CD14-positive monocyte (primary cell): ENCODE measurements around the gene CAMTA1. TPM values are rescaled to one million over a fixed set of nuclear protein-coding genes. Genes with fewer than 3 reads are reported as not detected.

Source experiments
- DNase-seq, 3 donors: peaks; one replicate each; pipeline ENCODE4 v3.0.0-alpha.2; 2011 to 2022
- H2AFZ ChIP-seq: 2 replicates; pipeline ENCODE4 v1.6.0; 2012; ENCODE audit warnings: mild to moderate bottlenecking, low read depth, low read length, inconsistent platforms; ENCODE audit not compliant: insufficient read depth, poor library complexity, severe bottlenecking
- H3K27ac ChIP-seq, 2 donors: 1 replicate in 1 of 2; 2 replicates in 1 of 2; pipeline ENCODE4 v1.5.1; 2012 to 2013; ENCODE audit warnings: low read length in 2 of 2, control low read depth in 1 of 2, inconsistent platforms in 1 of 2, low read depth in 1 of 2, mild to moderate bottlenecking in 1 of 2
- H3K27me3 ChIP-seq, 2 donors: one replicate each; pipeline versions ENCODE4 v1.6.0 to v1.6.1; 2011 to 2013; ENCODE audit warnings: low read length in 2 of 2; ENCODE audit not compliant: control insufficient read depth in 2 of 2, insufficient read depth in 2 of 2
- H3K36me3 ChIP-seq, 2 donors: replicated peaks in 1 of 2; 1 replicate in 1 of 2; 2 replicates in 1 of 2; pipeline versions ENCODE4 v1.5.1 to v1.6.1; 2012 to 2013; ENCODE audit warnings: low read length in 2 of 2, control low read depth in 1 of 2, inconsistent platforms in 1 of 2, mild to moderate bottlenecking in 1 of 2; ENCODE audit not compliant: insufficient read depth in 2 of 2, control insufficient read depth in 1 of 2
- H3K4me1 ChIP-seq, 2 donors: 1 replicate in 1 of 2; 2 replicates in 1 of 2; pipeline versions ENCODE4 v1.5.1 to v1.6.1; 2012 to 2013; ENCODE audit warnings: low read length in 2 of 2, control low read depth in 1 of 2, inconsistent platforms in 1 of 2, mild to moderate bottlenecking in 1 of 2, moderate library complexity in 1 of 2; ENCODE audit not compliant: insufficient read depth in 2 of 2, control insufficient read depth in 1 of 2
- H3K4me2 ChIP-seq: replicated peaks from 2 replicates; pipeline ENCODE3; 2012; ENCODE audit warnings: low read length, moderate library complexity, mild to moderate bottlenecking; ENCODE audit not compliant: poor library complexity, severe bottlenecking; ENCODE audit errors: extremely low read depth
- H3K4me3 ChIP-seq, 3 experiments: fragments of 200-600 bp in 1 of 3; sonication (generic) in 1 of 3; replicated peaks in 1 of 3; 1 replicate in 2 of 3; 2 replicates in 1 of 3; pipeline ENCODE4 v1.5.1; 2011 to 2013; ENCODE audit warnings: low read length in 3 of 3, mild to moderate bottlenecking in 3 of 3, control low read depth in 2 of 3, low read depth in 2 of 3, inconsistent platforms in 1 of 3, moderate library complexity in 1 of 3
- H3K79me2 ChIP-seq: 2 replicates; pipeline ENCODE4 v1.6.0; 2012; ENCODE audit warnings: mild to moderate bottlenecking, control low read depth, inconsistent platforms, low read length, moderate library complexity; ENCODE audit not compliant: insufficient read depth
- H3K9ac ChIP-seq: 2 replicates; pipeline ENCODE4 v1.6.0; 2017; ENCODE audit warnings: low read length, mild to moderate bottlenecking; ENCODE audit not compliant: insufficient read depth, poor library complexity, severe bottlenecking
- H3K9me3 ChIP-seq, 2 donors: replicated peaks in 1 of 2; 1 replicate in 1 of 2; 2 replicates in 1 of 2; pipeline versions ENCODE4 v1.5.1 to v1.6.1; 2012 to 2013; ENCODE audit warnings: low read length in 2 of 2, control low read depth in 1 of 2; ENCODE audit not compliant: control insufficient read depth in 1 of 2, insufficient read depth in 1 of 2
- H4K20me1 ChIP-seq: 2 replicates; pipeline ENCODE4 v1.6.0; 2012; ENCODE audit warnings: mild to moderate bottlenecking, low read length, control low read depth, moderate library complexity; ENCODE audit not compliant: insufficient read depth
- H3K27ac Mint-ChIP-seq, 7 donors: one replicate each; pipeline ENCODE4 v1.8.0; 2020; ENCODE audit warnings: mild to moderate bottlenecking in 7 of 7, mixed read lengths in 7 of 7, moderate library complexity in 6 of 7, inconsistent platforms in 2 of 7
- H3K27me3 Mint-ChIP-seq, 3 donors: one replicate each; pipeline ENCODE4 v1.8.0; 2021 to 2022; ENCODE audit warnings: low read depth in 3 of 3, mild to moderate bottlenecking in 3 of 3, mixed read lengths in 3 of 3, moderate library complexity in 3 of 3, inconsistent platforms in 1 of 3
- H3K36me3 Mint-ChIP-seq, 2 donors: one replicate each; pipeline ENCODE4 v1.8.0; 2020; ENCODE audit warnings: mixed read lengths in 2 of 2, inconsistent platforms in 1 of 2, mild to moderate bottlenecking in 1 of 2
- H3K4me1 Mint-ChIP-seq: one replicate; pipeline ENCODE4 v1.8.0; 2020; ENCODE audit warnings: mild to moderate bottlenecking, mixed read lengths
- H3K4me3 Mint-ChIP-seq, 2 donors: one replicate each; pipeline ENCODE4 v1.8.0; 2020; ENCODE audit warnings: mild to moderate bottlenecking in 2 of 2, mixed read lengths in 2 of 2, moderate library complexity in 1 of 2
- H3K9me3 Mint-ChIP-seq, 7 donors: one replicate each; pipeline ENCODE4 v1.8.0; 2020 to 2022; ENCODE audit warnings: mixed read lengths in 7 of 7, mild to moderate bottlenecking in 6 of 7, moderate library complexity in 6 of 7, inconsistent platforms in 2 of 7
- WGBS: methylation state at CpG from one replicate; pipeline ENCODE4 v1.1.5; 2013; ENCODE audit warnings: missing lambda C conversion rate; ENCODE audit not compliant: insufficient coverage; 5-methylcytosine and 5-hydroxymethylcytosine counted together
- intact Hi-C, 2 donors: fragments of 100-400 bp; cut with micrococcal nuclease; formaldehyde crosslinking; loops; one replicate each; pipeline versions ENCODE4 v1.15.0 to v1.15.1; 2023
- polyA plus RNA-seq, 3 donors: library from polyadenylated mRNA; depleted of rRNA in 1 of 3; unstranded in 2 of 3; stranded (reverse) in 1 of 3; fragments of 300-500 nt in 2 of 3; fragments of >200 nt in 1 of 3; fragmentation: Illumina TruSeq in 2 of 3; gene quantifications; 1 replicate in 2 of 3; 2 replicates in 1 of 3; pipeline ENCODE4 v1.2.3, GENCODE V29; 2012 to 2021
- TF ChIP-seq, protein P1 (sequence below): fragments of 200-600 bp; IDR thresholded peaks from one replicate; pipeline ENCODE4 v1.8.0; 2022; ENCODE audit warnings: antibody characterized with exemption, mild to moderate bottlenecking

The CAMTA1 gene
- polyA plus RNA-seq, 3 donors, result 52.0 to 89.6 (median 78.3) TPM

DNA sequence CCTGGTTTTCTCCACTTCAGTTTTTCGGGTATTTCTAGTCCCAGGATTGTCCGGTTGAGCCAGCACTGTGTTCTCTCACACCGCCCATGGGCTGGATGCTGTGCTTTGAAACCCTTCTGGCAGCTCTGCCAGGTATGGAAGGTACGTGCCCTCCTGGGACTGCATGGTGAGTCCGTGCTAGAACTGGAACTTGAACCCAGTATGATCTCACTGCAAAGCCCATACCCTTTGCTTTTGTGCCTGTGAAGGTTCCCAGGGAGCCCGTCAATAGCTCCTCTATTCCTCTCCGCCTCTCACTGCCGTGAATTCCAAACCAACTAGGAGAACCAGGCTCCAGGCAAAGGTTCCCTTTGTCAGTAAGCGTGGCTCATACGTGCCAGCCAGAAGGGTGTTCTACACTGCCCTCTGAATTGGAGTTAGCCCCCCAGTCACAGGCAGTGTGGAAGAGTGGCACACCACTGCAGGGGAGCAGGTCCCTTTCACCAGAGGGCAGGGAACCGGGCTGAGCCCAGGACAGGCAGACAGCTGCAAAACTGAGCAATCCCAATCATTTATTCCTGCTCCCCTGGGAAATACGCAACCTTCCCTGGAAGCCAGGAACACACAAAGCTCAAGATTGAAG lies 310.2 kb downstream of the CAMTA1 start:
- H3K27ac ChIP-seq, result no peak overlapping the region
- H3K4me2 ChIP-seq, result no peak overlapping the region
- WGBS, result 93% methylated on average over 10 of the region's 12 CpGs
- H3K4me1 ChIP-seq, result no peaks in the 10 kb centered on the region
- H3K4me3 Mint-ChIP-seq, result no peak overlapping the region
- no peaks in the 10 kb centered on the region for H3K4me1 Mint-ChIP-seq
- no peak overlapping the region for H3K27ac Mint-ChIP-seq
- no peak overlapping the region for H3K4me3 ChIP-seq
- H3K27me3 ChIP-seq, result no peaks in the 10 kb centered on the region
- H3K79me2 ChIP-seq, result no peaks in the 10 kb centered on the region
- H3K36me3 ChIP-seq, result no peaks in the 10 kb centered on the region
- intact Hi-C loops, result no loop called here
- peaks cover 3 to 14% (median 5%) of the 10 kb centered on the region in 3 donors for H3K27me3 Mint-ChIP-seq
- no peaks in the 10 kb centered on the region for H3K36me3 Mint-ChIP-seq
- H3K9ac ChIP-seq, result no peak overlapping the region
- DNase-seq, result no peak
- no peaks in the 10 kb centered on the region for H4K20me1 ChIP-seq
- no peaks in the 10 kb centered on the region for H3K9me3 ChIP-seq
- TF ChIP-seq, protein P1, sequence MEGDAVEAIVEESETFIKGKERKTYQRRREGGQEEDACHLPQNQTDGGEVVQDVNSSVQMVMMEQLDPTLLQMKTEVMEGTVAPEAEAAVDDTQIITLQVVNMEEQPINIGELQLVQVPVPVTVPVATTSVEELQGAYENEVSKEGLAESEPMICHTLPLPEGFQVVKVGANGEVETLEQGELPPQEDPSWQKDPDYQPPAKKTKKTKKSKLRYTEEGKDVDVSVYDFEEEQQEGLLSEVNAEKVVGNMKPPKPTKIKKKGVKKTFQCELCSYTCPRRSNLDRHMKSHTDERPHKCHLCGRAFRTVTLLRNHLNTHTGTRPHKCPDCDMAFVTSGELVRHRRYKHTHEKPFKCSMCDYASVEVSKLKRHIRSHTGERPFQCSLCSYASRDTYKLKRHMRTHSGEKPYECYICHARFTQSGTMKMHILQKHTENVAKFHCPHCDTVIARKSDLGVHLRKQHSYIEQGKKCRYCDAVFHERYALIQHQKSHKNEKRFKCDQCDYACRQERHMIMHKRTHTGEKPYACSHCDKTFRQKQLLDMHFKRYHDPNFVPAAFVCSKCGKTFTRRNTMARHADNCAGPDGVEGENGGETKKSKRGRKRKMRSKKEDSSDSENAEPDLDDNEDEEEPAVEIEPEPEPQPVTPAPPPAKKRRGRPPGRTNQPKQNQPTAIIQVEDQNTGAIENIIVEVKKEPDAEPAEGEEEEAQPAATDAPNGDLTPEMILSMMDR, result no peak
- no peaks in the 10 kb centered on the region for H3K9me3 Mint-ChIP-seq
- no peak overlapping the region for H2AFZ ChIP-seq

DNA sequence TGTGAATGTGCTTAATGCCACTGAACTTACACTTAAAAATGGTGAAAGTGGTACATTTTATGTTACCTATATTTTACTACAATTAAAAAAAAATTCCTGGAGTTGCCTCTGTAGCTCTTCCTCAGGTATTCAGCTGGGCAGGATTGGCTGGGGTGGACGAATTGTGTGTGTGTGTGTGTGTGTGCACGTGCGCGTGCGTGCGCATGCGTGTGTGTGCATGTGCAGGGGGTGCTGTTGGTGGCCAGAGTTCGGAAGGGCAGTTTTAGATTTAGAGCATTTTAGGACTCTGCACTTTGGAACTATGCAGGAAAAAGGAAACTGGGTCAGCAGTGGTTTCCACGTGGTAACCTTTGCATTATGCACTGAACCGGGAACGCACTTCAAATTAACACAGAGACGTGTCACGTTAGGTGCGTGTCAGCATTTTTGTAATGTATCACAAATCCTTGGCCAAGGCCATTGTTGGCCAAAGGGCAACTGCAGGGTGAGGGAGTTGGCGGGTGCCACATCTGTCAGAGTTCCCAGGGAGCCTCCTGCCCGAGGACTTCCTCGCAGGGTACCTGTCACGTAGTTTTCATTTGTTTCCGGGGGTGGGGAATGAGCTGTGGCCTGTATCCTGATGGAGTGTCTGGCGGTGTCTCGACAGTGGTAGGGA lies 312.8 kb downstream of the CAMTA1 start:
- DNase-seq, result no peak
- H3K27ac Mint-ChIP-seq, result no peak overlapping the region
- WGBS, result 86% methylated on average over 15 of the region's 21 CpGs
- no peaks in the 10 kb centered on the region for H3K4me1 ChIP-seq
- no peaks in the 10 kb centered on the region for H3K9me3 ChIP-seq
- H3K27me3 ChIP-seq, result no peaks in the 10 kb centered on the region
- H3K36me3 Mint-ChIP-seq, result no peaks in the 10 kb centered on the region
- H3K27me3 Mint-ChIP-seq, result peaks cover 3 to 16% (median 4%) of the 10 kb centered on the region in 3 donors
- H2AFZ ChIP-seq, result no peak overlapping the region
- no peak overlapping the region for H3K9ac ChIP-seq
- no peaks in the 10 kb centered on the region for H3K4me1 Mint-ChIP-seq
- H4K20me1 ChIP-seq, result no peaks in the 10 kb centered on the region
- TF ChIP-seq, protein P1, result no peak
- H3K27ac ChIP-seq, result no peak overlapping the region
- H3K36me3 ChIP-seq, result no peaks in the 10 kb centered on the region
- intact Hi-C loops, result no loop called here
- H3K9me3 Mint-ChIP-seq, result no peaks in the 10 kb centered on the region
- no peaks in the 10 kb centered on the region for H3K79me2 ChIP-seq
- H3K4me2 ChIP-seq, result no peak overlapping the region
- H3K4me3 Mint-ChIP-seq, result no peak overlapping the region
- no peak overlapping the region for H3K4me3 ChIP-seq
